Parathyroid adenoma (tissue), 2 donors: ENCODE data around the gene AGAP1.

Experiments
- H2AFZ ChIP-seq: fragments of 300-600 bp; sonication (generic); one replicate; pipeline ENCODE4 v1.7.0; 2017; ENCODE audit warnings: antibody characterized with exemption, mild to moderate bottlenecking
- H3K27ac ChIP-seq: fragments of 300-600 bp; sonication (generic); one replicate; pipeline ENCODE4 v1.7.0; 2017
- H3K27me3 ChIP-seq: fragments of 300-600 bp; sonication (generic); one replicate; pipeline ENCODE4 v1.7.0; 2017; ENCODE audit warnings: low read length; ENCODE audit not compliant: control insufficient read depth, insufficient read depth
- H3K36me3 ChIP-seq: fragments of 300-600 bp; sonication (generic); one replicate; pipeline ENCODE4 v1.7.0; 2017; ENCODE audit warnings: low read length; ENCODE audit not compliant: control insufficient read depth, insufficient read depth
- H3K4me1 ChIP-seq: fragments of 300-600 bp; sonication (generic); one replicate; pipeline ENCODE4 v1.7.0; 2017; ENCODE audit warnings: control low read depth
- H3K4me2 ChIP-seq: fragments of 300-600 bp; sonication (generic); one replicate; pipeline ENCODE4 v1.7.0; 2017; ENCODE audit warnings: low read length
- H3K4me3 ChIP-seq: fragments of 300-600 bp; sonication (generic); one replicate; pipeline ENCODE4 v1.7.0; 2017; ENCODE audit warnings: low read depth, low read length
- H3K79me2 ChIP-seq: fragments of 300-600 bp; sonication (generic); one replicate; pipeline ENCODE4 v1.7.0; 2017; ENCODE audit warnings: control low read depth
- H3K9ac ChIP-seq: fragments of 300-600 bp; sonication (generic); one replicate; pipeline ENCODE4 v1.7.0; 2017; ENCODE audit warnings: mild to moderate bottlenecking
- H3K9me3 ChIP-seq: fragments of 300-600 bp; sonication (generic); one replicate; pipeline ENCODE4 v1.7.0; 2017; ENCODE audit warnings: low read length; ENCODE audit not compliant: control insufficient read depth
- TF ChIP-seq, protein P1 (sequence below): fragments of 300-600 bp; sonication (generic); IDR thresholded peaks from one replicate; pipeline ENCODE4 v1.7.0; 2017; ENCODE audit warnings: antibody characterized with exemption, mild to moderate bottlenecking
- donor health status: primary hyperparathyroidism.

Gene AGAP1

DNA sequence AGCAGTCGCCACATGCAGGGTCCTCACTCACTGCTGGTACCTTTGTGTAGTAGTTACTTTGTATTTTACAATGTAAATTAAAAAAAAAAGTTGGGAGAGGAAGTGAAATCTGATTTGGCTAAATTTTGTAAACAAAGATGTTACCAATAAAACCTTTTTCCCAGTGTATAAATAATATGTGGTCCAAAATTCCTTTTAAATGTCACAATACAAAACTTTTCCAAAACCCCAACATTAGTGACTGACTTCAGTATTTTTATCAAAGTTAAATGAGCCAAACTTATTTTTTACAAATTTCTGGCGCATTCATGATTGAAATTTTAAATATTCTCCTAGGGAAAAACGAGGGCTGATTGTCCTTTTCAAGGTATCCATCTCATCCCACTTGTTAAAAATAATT is 239.9 kb downstream of the AGAP1 start:
- TF ChIP-seq, protein P1, sequence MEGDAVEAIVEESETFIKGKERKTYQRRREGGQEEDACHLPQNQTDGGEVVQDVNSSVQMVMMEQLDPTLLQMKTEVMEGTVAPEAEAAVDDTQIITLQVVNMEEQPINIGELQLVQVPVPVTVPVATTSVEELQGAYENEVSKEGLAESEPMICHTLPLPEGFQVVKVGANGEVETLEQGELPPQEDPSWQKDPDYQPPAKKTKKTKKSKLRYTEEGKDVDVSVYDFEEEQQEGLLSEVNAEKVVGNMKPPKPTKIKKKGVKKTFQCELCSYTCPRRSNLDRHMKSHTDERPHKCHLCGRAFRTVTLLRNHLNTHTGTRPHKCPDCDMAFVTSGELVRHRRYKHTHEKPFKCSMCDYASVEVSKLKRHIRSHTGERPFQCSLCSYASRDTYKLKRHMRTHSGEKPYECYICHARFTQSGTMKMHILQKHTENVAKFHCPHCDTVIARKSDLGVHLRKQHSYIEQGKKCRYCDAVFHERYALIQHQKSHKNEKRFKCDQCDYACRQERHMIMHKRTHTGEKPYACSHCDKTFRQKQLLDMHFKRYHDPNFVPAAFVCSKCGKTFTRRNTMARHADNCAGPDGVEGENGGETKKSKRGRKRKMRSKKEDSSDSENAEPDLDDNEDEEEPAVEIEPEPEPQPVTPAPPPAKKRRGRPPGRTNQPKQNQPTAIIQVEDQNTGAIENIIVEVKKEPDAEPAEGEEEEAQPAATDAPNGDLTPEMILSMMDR: no peak
- Histone ChIP-seq H3K36me3 (no peaks in the 10 kb centered on the region), H3K27ac (no peak overlapping the region), H2AFZ (no peak overlapping the region), H3K4me2 (no peak overlapping the region), H3K4me1 (no peaks in the 10 kb centered on the region), H3K27me3 (no peaks in the 10 kb centered on the region), H3K79me2 (no peaks in the 10 kb centered on the region), H3K9ac (no peak overlapping the region), H3K9me3 (no peaks in the 10 kb centered on the region), H3K4me3 (no peak overlapping the region)

GRCh38 chr2:235734168-235734567 is 240.3 kb downstream of the AGAP1 start:
- TF ChIP-seq, protein P1: no peak
- H3K4me1 ChIP-seq: no peaks in the 10 kb centered on the region
- no peaks in the 10 kb centered on the region for H3K36me3 ChIP-seq
- no peak overlapping the region for H3K9ac ChIP-seq
- H3K27ac ChIP-seq: no peak overlapping the region
- no peaks in the 10 kb centered on the region for H3K27me3 ChIP-seq
- no peaks in the 10 kb centered on the region for H3K9me3 ChIP-seq
- H3K79me2 ChIP-seq: no peaks in the 10 kb centered on the region
- no peak overlapping the region for H3K4me2 ChIP-seq
- no peak overlapping the region for H2AFZ ChIP-seq
- H3K4me3 ChIP-seq: no peak overlapping the region

- no peaks in the 10 kb centered on the region for H3K9me3 ChIP-seq
- H3K27ac ChIP-seq: no peak overlapping the region
- H3K79me2 ChIP-seq: no peaks in the 10 kb centered on the region
- no peak overlapping the region for H2AFZ ChIP-seq
- H3K27me3 ChIP-seq: no peaks in the 10 kb centered on the region
- no peaks in the 10 kb centered on the region for H3K36me3 ChIP-seq
- H3K9ac ChIP-seq: no peak overlapping the region
- TF ChIP-seq, protein P1: no peak
- H3K4me1 ChIP-seq: no peaks in the 10 kb centered on the region
- H3K4me2 ChIP-seq: no peak overlapping the region
- H3K4me3 ChIP-seq: no peak overlapping the region
Observed at GRCh38 chr2:235734688-235735231, 240.9 kb downstream of the AGAP1 start.

GRCh38 chr2:235737396-235737795 is 243.6 kb downstream of the AGAP1 start:
- H2AFZ ChIP-seq: no peak overlapping the region
- TF ChIP-seq, protein P1: no peak
- no peak overlapping the region for H3K9ac ChIP-seq
- no peak overlapping the region for H3K4me2 ChIP-seq
- no peak overlapping the region for H3K27ac ChIP-seq
- H3K4me1 ChIP-seq: no peaks in the 10 kb centered on the region
- H3K9me3 ChIP-seq: no peaks in the 10 kb centered on the region
- no peaks in the 10 kb centered on the region for H3K79me2 ChIP-seq
- no peak overlapping the region for H3K4me3 ChIP-seq
- no peaks in the 10 kb centered on the region for H3K27me3 ChIP-seq
- H3K36me3 ChIP-seq: no peaks in the 10 kb centered on the region

DNA sequence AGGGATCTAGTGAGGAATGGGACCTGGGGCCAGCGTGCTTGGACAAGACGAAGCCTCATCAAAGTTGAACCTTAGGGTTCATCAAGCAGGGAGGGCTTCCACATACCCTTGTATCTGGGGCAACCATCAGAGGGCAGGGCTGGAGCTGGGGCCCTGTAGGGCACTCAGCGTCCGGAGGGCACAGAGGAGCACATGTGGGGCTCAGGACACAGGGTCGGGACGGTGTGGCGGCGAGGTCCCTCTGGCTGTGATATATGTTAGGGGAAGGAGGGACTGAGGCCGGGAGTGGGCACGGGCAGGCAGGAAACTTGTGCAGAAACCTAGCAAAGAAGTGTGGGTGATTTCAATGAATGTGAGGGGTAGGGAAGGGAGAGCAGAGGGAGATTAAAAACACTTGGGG is 244.0 kb downstream of the AGAP1 start:
- no peaks in the 10 kb centered on the region for H3K79me2 ChIP-seq
- H3K9ac ChIP-seq: no peak overlapping the region
- no peak overlapping the region for H3K4me2 ChIP-seq
- H3K4me1 ChIP-seq: no peaks in the 10 kb centered on the region
- TF ChIP-seq, protein P1: no peak
- H3K4me3 ChIP-seq: no peak overlapping the region
- no peaks in the 10 kb centered on the region for H3K9me3 ChIP-seq
- no peaks in the 10 kb centered on the region for H3K36me3 ChIP-seq
- H2AFZ ChIP-seq: no peak overlapping the region
- no peak overlapping the region for H3K27ac ChIP-seq
- no peaks in the 10 kb centered on the region for H3K27me3 ChIP-seq
